ENCODE data around the gene PKN1. TPM values are rescaled to one million over a fixed set of nuclear protein-coding genes. Genes with fewer than 3 reads are reported as not detected.
"Not testable (repeated sequence)": the region's sequence is repeated elsewhere in the genome, so short reads cannot be mapped to it uniquely, and the experiment has no call there.

PKN1 gene
- total RNA-seq, result 100 to 1,000 TPM; 119 to 146 TPM
- long read RNA-seq, partial matches to known transcripts, result 44 of 48 reads
- long read RNA-seq, other reads (novel, unspliced or antisense), result 0 of 48 reads

- peak; percentile 55 to 84 for ATAC-seq
- peak; percentile 79 for DNase-seq
- intact Hi-C loops (cut with DNase I), result no loop called here
Observed at GRCh38 chr19:14432791-14433553, at the start of gene PKN1. PKN1 (plus strand) TSS chr19:14433306; CDS start chr19:14433522, 216 bp downstream.

- intact Hi-C loops (cut with DNase I), result no loop called here
- ATAC-seq, result peak in 1 of 2 donors; percentile 36
Observed at GRCh38 chr19:14383661-14384555, 49.2 kb upstream of the PKN1 start.

GRCh38 chr19:14385492-14385891 is 47.6 kb upstream of the PKN1 start:
- ATAC-seq (no peak), DNase-seq (no peak)
- intact Hi-C loops (cut with DNase I), result no loop called here

More at GRCh38 chr19:14383661-14384555, 49.2 kb upstream of the PKN1 start:
- peak; percentile 40 for DNase-seq

DNA sequence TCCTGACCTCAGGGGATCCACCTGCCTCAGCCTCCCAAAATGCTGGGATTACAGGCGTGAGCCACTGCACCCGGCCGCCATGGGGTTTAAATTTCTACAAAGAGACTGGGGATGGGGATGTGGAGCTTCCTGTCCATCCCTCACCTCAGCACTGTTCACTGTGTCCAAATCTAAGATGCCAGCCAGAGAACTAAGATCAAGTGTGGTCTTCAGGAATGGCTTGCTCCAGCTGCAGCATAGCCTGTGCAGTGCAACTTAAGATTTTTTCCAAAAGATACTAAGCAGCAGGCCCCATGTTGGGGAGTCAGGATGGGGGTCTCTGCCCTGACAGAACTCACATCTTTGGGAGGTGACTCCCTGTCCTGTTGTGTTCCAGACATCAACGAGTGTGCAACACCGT is 42.6 kb upstream of the PKN1 start:
- ATAC-seq (no peak), DNase-seq (no peak)
- intact Hi-C loops (cut with DNase I), result no loop called here

DNA sequence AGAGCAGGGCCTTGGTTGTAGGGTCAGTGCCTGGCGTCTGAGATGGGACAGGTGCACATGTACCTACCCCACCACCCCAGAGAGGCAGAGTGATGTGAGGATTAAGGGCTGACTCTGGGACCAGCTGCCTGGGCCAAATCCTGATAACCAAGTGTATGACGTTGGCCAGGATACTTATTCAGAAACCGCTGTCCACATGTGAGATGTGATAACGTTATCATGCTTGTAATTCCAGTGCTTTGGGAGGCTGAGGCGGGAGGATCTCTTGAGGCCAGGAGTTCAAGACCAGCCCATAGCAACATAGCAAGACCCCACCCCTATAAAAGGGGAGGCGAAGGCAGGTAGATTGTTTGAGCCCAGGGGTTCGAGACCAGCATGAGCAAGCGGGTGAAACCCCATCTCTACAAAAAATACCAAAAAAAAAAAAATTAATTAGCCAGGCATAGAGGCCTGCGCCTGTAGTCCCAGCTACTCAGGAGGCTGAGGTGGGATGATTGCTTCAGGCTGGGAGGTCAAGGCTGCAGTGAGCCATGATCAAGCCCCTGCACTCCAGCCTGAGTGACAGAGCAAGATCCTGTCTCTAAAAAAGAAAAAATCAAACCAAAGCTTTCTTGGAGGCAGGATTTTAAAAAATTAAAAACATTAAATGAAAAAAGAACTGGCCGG is 41.8 kb upstream of the PKN1 start:
- intact Hi-C loops (cut with DNase I), result no loop called here
- DNase-seq (no peak), ATAC-seq (no peak)

DNA sequence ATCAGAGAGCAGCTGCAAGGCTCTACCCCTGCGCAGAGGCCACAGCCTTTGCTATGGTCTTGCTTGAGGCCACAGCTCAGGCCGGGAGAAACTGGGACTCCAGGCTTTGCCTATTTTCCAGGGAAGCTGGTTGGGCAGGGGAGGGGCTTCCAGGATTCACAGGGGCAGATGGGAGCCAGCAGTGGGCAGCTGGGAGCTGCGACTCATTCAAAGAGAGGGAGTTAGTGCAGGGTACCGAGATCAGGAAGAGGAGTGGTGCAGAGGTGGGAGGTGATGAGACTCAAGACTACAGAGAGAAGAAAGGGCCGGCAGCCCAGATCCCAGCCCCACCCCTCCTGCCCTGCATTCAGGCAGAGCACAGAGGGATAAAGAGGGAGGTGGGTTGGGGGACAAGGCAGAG is 39.8 kb upstream of the PKN1 start:
- no peak for ATAC-seq
- no peak for DNase-seq
- intact Hi-C loops (cut with DNase I), result no loop called here

GRCh38 chr19:14394167-14394566 is 38.9 kb upstream of the PKN1 start:
- ATAC-seq (no peak), DNase-seq (no peak)
- intact Hi-C loops (cut with DNase I), result no loop called here

DNA sequence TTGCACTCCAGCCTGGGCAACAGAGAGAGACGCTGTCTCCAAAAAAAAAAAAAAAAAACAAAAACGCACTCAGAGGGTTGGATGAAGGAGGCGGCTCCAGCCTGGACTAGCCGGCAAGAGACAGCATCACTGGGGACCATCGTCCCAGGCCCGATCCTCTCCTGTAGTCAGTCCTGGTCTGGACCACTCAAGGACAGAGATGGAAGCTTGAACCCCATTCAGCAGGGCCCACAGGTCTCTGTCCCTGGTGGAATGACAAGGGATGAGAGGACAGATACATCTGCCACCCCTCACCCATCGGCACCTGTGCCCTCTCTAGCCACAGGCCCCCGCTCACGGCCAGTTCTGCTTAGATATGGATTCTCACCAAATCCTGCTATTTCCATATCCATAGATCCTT is 37.8 kb upstream of the PKN1 start:
- DNase-seq, result no peak
- intact Hi-C loops (cut with DNase I), result no loop called here
- no peak for ATAC-seq

DNA sequence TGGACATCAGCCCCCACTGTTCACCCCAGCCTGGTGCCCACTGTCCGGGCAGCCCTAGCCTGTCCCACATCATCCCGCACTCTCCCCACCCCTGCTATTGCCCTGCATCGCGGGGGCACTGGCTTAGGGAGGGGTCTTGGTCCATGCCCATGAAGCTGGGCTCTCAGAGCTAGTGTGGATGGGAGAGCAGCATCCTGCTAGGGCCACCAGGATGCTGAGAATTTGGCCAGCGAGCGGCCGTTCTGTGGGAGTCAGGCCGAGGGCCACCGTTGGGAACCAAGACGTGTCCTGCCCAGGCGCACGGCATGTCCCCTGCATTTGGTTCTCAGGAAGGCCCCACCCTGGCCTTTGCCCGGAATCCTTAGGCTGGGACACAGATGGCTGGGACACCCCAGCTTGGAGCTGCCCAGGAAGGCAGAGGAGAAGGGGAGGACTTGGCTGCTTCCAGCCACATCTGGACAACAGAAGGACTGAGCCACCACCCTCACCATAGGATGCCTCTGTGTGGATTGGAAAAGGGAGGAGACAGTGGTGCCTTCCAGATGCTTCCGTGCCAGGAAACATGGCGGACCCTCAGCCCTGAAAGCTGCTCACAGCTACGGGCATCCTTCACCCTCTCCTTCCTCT is 37.3 kb upstream of the PKN1 start:
- ATAC-seq (peak in 1 of 2 donors; percentile 10), DNase-seq (no peak)
- intact Hi-C loops (cut with DNase I), result no loop called here

GRCh38 chr19:14396730-14397129 is 36.4 kb upstream of the PKN1 start:
- DNase-seq; ATAC-seq; intact Hi-C loops (cut with DNase I): not testable (repeated sequence)

GRCh38 chr19:14397168-14397567 is 35.9 kb upstream of the PKN1 start:
- ATAC-seq; DNase-seq; intact Hi-C loops (cut with DNase I): not testable (repeated sequence)

- intact Hi-C loops (cut with DNase I), result no loop called here
- DNase-seq, result no peak
- ATAC-seq, result no peak
Observed at GRCh38 chr19:14400951-14401431, 32.1 kb upstream of the PKN1 start.

DNA sequence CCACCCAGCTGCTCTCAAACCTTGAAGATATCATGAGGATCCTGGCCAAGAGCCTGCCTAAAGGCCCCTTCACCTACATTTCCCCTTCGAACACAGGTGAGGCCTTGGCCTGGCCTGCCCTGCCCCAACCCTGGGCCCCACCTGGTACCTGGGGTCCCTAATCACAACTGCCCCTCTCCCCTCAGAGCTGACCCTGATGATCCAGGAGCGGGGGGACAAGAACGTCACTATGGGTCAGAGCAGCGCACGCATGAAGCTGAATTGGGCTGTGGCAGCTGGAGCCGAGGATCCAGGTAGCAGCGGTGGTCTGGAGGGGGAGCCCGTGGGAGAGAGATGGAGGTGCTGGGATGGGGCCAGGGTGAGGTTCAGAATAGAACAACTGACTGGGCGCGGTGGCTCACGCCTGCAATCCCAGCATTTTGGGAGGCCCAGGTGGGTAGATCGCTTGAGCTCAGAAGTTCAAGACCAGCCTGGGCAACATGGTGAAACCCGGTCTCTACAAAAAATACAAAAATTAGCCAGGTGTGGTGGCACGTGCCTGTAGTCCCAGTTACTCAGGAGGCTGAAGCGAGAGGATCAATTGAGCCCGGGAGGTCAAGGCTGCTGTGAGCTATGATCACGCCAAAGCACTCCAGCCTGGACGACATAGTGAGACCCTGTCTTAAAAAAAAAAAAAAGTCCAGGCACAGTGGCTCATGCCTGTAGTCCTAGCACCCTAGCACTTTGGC is 31.5 kb upstream of the PKN1 start:
- intact Hi-C loops (cut with DNase I), result no loop called here
- ATAC-seq (no peak), DNase-seq (no peak)

GRCh38 chr19:14402332-14403144 is 30.6 kb upstream of the PKN1 start:
- intact Hi-C loops (cut with DNase I), result no loop called here
- DNase-seq (peak; percentile 79), ATAC-seq (peak in 1 of 2 donors; percentile 50)

GRCh38 chr19:14403145-14403930 is 29.8 kb upstream of the PKN1 start:
- DNase-seq; intact Hi-C loops (cut with DNase I); ATAC-seq: not testable (repeated sequence)

DNA sequence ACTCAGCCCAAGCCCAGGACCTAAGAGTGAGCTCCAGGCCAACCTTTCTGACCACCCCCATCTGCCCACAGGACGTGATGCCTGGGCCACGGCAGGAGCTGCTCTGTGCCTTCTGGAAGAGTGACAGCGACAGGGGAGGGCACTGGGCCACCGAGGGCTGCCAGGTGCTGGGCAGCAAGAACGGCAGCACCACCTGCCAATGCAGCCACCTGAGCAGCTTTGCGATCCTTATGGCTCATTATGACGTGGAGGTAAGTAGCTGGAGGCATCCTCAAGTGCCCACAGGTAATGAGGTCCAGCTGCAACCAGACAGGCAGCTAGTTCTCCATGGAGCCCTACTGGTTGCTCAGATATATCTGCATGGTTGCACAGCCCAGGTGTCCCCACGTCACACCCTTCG is 28.8 kb upstream of the PKN1 start:
- ATAC-seq (no peak), DNase-seq (no peak)
- intact Hi-C loops (cut with DNase I), result no loop called here

- DNase-seq (no peak), ATAC-seq (no peak)
- intact Hi-C loops (cut with DNase I), result no loop called here
Observed at GRCh38 chr19:14405380-14405757, 27.7 kb upstream of the PKN1 start.

Data from left cardiac atrium (tissue), 4 donors.